CD4-positive, CD25-positive, alpha-beta regulatory T cell (primary cell): ENCODE results near the gene CLDN7. TPM values are rescaled to one million over a fixed set of nuclear protein-coding genes. Genes with fewer than 3 reads are reported as not detected.

ENCODE experiments used
- ATAC-seq, 2 donors: fragments of 150-1000 bp; cut with Tn5 transposase; one replicate each; pipeline ENCODE4 v1.10.0; 2021; ENCODE audit warnings: low read depth in 2 of 2, moderate number of reproducible peaks in 2 of 2, moderate library complexity in 1 of 2
- DNase-seq, 3 donors: peaks; one replicate each; pipeline versions ENCODE4 v3.0.0 to v3.0.0-alpha.2; 2012 to 2022; ENCODE audit warnings: mixed read lengths in 1 of 3
- H3K27ac ChIP-seq: one replicate; pipeline ENCODE4 v1.7.0; 2013; ENCODE audit warnings: mild to moderate bottlenecking, low read length; ENCODE audit not compliant: insufficient read depth, poor library complexity, severe bottlenecking
- H3K27me3 ChIP-seq: one replicate; pipeline ENCODE4 v1.7.0; 2013; ENCODE audit warnings: low read length; ENCODE audit not compliant: control insufficient read depth, insufficient read depth
- H3K36me3 ChIP-seq: one replicate; pipeline ENCODE4 v1.7.0; 2013; ENCODE audit warnings: mild to moderate bottlenecking, low read length, moderate library complexity; ENCODE audit not compliant: control insufficient read depth, insufficient read depth
- H3K4me1 ChIP-seq: 2 replicates; pipeline ENCODE4 v1.7.0; 2013; ENCODE audit warnings: mild to moderate bottlenecking, low read length; ENCODE audit not compliant: insufficient read depth, control insufficient read depth, poor library complexity, severe bottlenecking
- H3K4me3 ChIP-seq: one replicate; pipeline ENCODE4 v1.7.0; 2013; ENCODE audit warnings: low read depth, mild to moderate bottlenecking, low read length, moderate library complexity
- H3K9me3 ChIP-seq, 2 experiments: 1 replicate in 1 of 2; 2 replicates in 1 of 2; pipeline ENCODE4 v1.7.0; 2013; ENCODE audit warnings: low read length in 2 of 2, mild to moderate bottlenecking in 1 of 2, moderate library complexity in 1 of 2; ENCODE audit not compliant: control insufficient read depth in 2 of 2
- H3K27ac Mint-ChIP-seq, 3 donors: one replicate each; pipeline ENCODE4 v1.8.0; 2020 to 2022; ENCODE audit warnings: mild to moderate bottlenecking in 3 of 3, mixed read lengths in 3 of 3, moderate library complexity in 2 of 3
- H3K27me3 Mint-ChIP-seq: one replicate; pipeline ENCODE4 v1.8.0; 2022; ENCODE audit warnings: mild to moderate bottlenecking, mixed read lengths
- H3K36me3 Mint-ChIP-seq: one replicate; pipeline ENCODE4 v1.8.0; 2020; ENCODE audit warnings: mixed read lengths
- H3K4me1 Mint-ChIP-seq, 4 donors: one replicate each; pipeline ENCODE4 v1.8.0; 2020 to 2022; ENCODE audit warnings: mixed read lengths in 4 of 4, mild to moderate bottlenecking in 1 of 4
- H3K4me3 Mint-ChIP-seq, 4 donors: one replicate each; pipeline ENCODE4 v1.8.0; 2020 to 2022; ENCODE audit warnings: mild to moderate bottlenecking in 4 of 4, mixed read lengths in 4 of 4, moderate library complexity in 3 of 4
- H3K9me3 Mint-ChIP-seq, 7 donors: one replicate each; pipeline ENCODE4 v1.8.0; 2020 to 2022; ENCODE audit warnings: mixed read lengths in 7 of 7, mild to moderate bottlenecking in 3 of 7, moderate library complexity in 2 of 7
- polyA plus RNA-seq, 4 donors: library from polyadenylated mRNA; unstranded; fragments of 300-500 nt; fragmentation: Illumina TruSeq; gene quantifications; one replicate each; pipeline ENCODE4 v1.2.3, GENCODE V29; 2021
- total RNA-seq: library from RNA; stranded (reverse); gene quantifications from one replicate; pipeline ENCODE4 v1.2.3, GENCODE V29; 2022

CLDN7 gene
- total and polyA plus RNA-seq, 5 donors from 2014 or later: 0.55 to 2.0 (median 1.3) TPM; not detected in 1

DNA sequence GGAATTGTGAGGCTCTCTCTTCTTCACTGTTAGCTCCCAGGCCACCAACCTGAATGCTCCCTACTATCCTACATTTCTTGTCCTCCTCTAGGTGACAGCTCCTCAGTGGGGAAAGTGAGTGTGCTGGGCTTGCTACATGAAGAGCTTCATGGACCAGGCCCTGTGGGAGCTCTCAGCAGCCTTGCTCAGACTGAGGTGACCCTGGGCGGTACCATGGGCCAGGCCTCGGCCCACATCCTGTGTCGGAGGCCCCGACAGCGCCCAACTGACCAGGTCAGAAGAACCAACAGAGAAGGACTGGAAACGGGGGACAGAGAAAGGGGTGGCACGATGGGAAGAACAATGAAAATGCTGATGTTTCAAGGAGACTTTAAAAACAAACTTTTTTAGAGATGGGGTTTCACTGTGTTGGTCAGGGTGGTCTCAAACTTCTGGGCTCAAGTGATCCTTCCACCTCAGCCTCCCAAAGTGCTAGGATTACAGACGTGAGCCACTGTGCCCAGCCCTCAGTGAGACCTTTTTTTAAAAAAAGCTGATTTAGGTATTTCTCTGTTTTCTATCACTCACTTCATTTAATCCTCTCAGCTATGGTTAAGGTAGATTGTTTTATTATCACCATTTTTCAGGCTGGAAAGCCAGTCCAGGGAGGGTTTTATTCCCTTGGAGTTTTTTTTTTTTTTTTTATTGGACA lies 5.4 kb downstream of the CLDN7 start:
- no peaks in the 10 kb centered on the region for H3K9me3 ChIP-seq
- Mint-ChIP-seq H3K36me3 (peaks cover 11% of the 10 kb centered on the region), H3K9me3 (no peaks in the 10 kb centered on the region), H3K4me3 (peak overlapping the region in 1 of 4 donors; percentile 69), H3K4me1 (peaks cover 11 to 25% (median 13%) of the 10 kb centered on the region in 4 donors), H3K27me3 (peaks cover 3% of the 10 kb centered on the region), H3K27ac (peak overlapping the region in 1 of 3 donors; percentile 93)
- no peak for DNase-seq
- no peak overlapping the region for H3K4me3 ChIP-seq
- no peaks in the 10 kb centered on the region for H3K27me3 ChIP-seq
- H3K4me1 ChIP-seq: peaks cover 29% of the 10 kb centered on the region
- no peak overlapping the region for H3K27ac ChIP-seq
- ATAC-seq: no peak
- peaks cover 19% of the 10 kb centered on the region for H3K36me3 ChIP-seq

DNA sequence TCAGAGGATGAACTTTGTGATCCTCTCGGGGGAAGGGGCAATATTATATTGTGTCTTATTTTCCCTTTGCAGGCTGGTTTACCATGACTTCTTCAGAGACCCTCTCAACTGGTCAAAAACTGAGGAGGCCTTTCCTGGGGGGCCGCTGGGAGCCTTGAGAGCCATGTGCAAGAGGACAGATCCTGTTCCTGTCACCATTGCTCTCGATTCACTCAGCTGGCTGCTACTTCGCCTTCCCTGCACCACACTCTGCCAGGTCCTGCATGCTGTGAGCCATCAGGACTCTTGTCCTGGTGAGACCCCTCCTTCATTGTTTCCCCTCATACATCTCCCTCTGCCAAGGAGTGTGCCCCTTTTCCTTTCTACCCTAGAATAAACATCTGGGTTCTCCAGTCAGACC lies 7.8 kb downstream of the CLDN7 start:
- H3K36me3 ChIP-seq: peaks cover 19% of the 10 kb centered on the region
- H3K4me3 Mint-ChIP-seq: peak overlapping the region in 2 of 4 donors; percentile 74 to 83

DNA sequence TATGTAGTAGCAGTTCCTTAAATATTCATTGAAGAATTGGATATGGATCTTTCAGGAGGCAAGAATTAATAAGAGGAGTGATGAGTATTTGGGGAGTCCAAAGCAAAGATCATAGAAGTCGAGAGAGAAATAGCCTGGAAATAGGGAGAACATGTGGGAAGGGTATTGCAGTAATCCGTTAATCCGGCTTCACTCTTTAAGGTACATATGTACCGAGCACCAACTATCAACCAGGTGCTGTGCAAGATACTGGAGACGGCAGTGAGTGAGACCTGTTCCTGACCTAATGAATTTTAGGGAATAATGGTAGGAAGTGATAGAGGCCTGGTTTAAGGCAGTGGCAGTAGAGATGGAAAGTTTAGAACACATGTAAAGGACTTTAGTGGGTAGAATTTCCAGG lies 9.2 kb downstream of the CLDN7 start:
- DNase-seq (no peak), ATAC-seq (no peak)
- H3K4me3 ChIP-seq: peak overlapping the region; percentile 77
- Mint-ChIP-seq H3K36me3 (peaks cover 11% of the 10 kb centered on the region), H3K27ac (peak overlapping the region; percentile 99 to 100 (median 99)), H3K4me1 (peaks cover 11 to 45% (median 31%) of the 10 kb centered on the region in 4 donors), H3K27me3 (no peaks in the 10 kb centered on the region), H3K9me3 (no peaks in the 10 kb centered on the region), H3K4me3 (peak overlapping the region; percentile 95 to 96 (median 96))
- no peaks in the 10 kb centered on the region for H3K27me3 ChIP-seq
- H3K36me3 ChIP-seq: peaks cover 13% of the 10 kb centered on the region
- H3K27ac ChIP-seq: peak overlapping the region; percentile 100
- no peaks in the 10 kb centered on the region for H3K9me3 ChIP-seq
- H3K4me1 ChIP-seq: peaks cover 41% of the 10 kb centered on the region

More for the DNA sequence above, 7.8 kb downstream of the CLDN7 start:
- Histone ChIP-seq H3K4me1 (peaks cover 30% of the 10 kb centered on the region), H3K27ac (no peak overlapping the region), H3K4me3 (no peak overlapping the region), H3K27me3 (no peaks in the 10 kb centered on the region), H3K9me3 (no peaks in the 10 kb centered on the region)
- no peak for ATAC-seq
- no peaks in the 10 kb centered on the region for H3K27me3 Mint-ChIP-seq
- DNase-seq: no peak
- H3K36me3 Mint-ChIP-seq: peaks cover 11% of the 10 kb centered on the region
- no peaks in the 10 kb centered on the region for H3K9me3 Mint-ChIP-seq
- peak overlapping the region in 1 of 3 donors; percentile 74 for H3K27ac Mint-ChIP-seq
- H3K4me1 Mint-ChIP-seq: peaks cover 11 to 33% (median 23%) of the 10 kb centered on the region in 4 donors

DNA sequence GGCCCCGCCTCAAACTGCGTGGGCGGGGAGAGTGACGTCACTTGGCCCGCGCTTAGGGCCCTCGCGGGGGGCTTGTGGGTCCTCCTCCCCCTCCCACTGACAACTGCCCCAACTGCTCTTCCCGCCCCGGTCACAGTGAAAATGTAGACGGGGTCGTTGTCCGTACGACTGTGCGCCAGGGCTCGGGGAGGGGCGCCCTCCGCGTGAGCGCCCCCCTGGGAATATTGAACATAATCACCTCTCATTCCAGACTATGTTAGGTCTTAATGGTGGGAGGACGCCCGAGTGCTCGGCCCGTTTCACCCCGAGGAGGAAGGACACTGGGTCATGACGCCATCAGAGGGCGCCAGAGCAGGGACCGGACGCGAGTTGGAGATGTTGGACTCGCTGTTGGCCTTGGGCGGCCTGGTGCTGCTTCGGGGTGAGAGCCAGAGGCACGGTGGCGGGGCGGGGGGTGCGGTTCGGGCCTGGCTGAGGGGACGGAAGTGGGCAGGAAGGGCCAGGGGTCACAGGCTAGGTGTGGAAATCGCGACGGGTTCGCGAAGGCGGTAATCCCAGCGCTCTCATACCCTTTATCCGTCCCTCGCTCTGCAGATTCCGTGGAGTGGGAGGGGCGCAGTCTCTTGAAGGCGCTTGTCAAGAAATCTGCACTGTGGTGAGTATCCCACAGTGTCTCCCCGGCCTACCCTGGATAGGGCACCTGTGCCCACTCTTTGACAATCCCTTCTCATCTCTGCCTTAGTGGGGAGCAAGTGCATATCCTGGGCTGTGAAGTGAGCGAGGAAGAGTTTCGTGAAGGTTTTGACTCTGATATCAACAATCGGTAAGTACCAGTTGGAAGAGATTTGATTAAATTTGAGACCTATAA lies 9.9 kb downstream of the CLDN7 start, which contains the start of gene ELP5:
ELP5 (plus strand) TSS at position 40 of the 868 bp plus-strand sequence; CDS start at position 376, 336 bp downstream.
- H3K4me1 Mint-ChIP-seq: peaks cover 11 to 45% (median 31%) of the 10 kb centered on the region in 4 donors
- Histone ChIP-seq H3K27ac (peak within 1 kb of the TSS; percentile 100), H3K36me3 (peaks cover 12% of the 10 kb centered on the region), H3K4me3 (peak within 1 kb of the TSS; percentile 77), H3K27me3 (no peaks in the 10 kb centered on the region), H3K9me3 (no peaks in the 10 kb centered on the region), H3K4me1 (peaks cover 41% of the 10 kb centered on the region)
- H3K9me3 Mint-ChIP-seq: no peaks in the 10 kb centered on the region
- peak within 1 kb of the TSS; percentile 99 to 100 (median 99) for H3K27ac Mint-ChIP-seq
- ATAC-seq: peak; percentile 33 to 48
- DNase-seq: peak; percentile 82 to 92 (median 86)
- peaks cover 11% of the 10 kb centered on the region for H3K36me3 Mint-ChIP-seq
- peak within 1 kb of the TSS; percentile 95 to 97 (median 96) for H3K4me3 Mint-ChIP-seq
- H3K27me3 Mint-ChIP-seq: no peaks in the 10 kb centered on the region

DNA sequence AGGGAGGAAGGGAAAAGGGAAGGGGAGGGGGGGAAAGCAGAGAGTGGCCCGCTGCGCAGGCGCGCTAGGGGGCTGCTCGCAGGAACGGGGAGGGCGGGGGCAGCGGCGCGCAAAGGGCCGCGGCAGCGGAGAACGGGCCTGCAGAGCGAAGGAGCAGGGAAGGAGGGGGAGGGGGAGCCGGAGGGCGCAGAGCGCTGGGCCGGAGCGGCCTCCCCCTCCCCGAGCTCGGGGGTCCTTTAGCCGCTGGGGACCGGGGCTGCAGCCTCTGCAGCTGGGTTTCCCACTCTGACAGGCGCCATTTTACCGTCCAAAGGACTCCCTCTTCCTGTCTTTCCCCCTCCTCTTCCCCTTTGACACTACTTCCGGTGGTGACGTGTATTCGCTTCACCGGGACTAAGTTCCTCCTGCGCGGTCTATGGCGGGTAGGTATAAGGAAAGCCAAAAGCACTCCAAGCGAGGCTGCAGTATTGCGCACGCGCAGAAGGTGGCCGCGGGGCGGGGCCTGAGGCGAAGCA lies 10.6 kb downstream of the CLDN7 start, which contains the start of gene CTDNEP1:
CTDNEP1 (minus strand) TSS at position 74 of the 515 bp plus-strand sequence. CDS start 438 bp downstream, outside the sequence.
- H3K9me3 ChIP-seq: no peaks in the 10 kb centered on the region
- Mint-ChIP-seq H3K4me3 (peak within 1 kb of the TSS; percentile 95 to 97 (median 96)), H3K36me3 (peaks cover 9% of the 10 kb centered on the region), H3K27ac (peak within 1 kb of the TSS; percentile 99 to 100 (median 99)), H3K27me3 (no peaks in the 10 kb centered on the region), H3K9me3 (no peaks in the 10 kb centered on the region), H3K4me1 (peaks cover 11 to 50% (median 34%) of the 10 kb centered on the region in 4 donors)
- peaks cover 13% of the 10 kb centered on the region for H3K36me3 ChIP-seq
- ATAC-seq: peak; percentile 92 to 94
- H3K4me1 ChIP-seq: peaks cover 41% of the 10 kb centered on the region
- H3K4me3 ChIP-seq: peak within 1 kb of the TSS; percentile 77
- H3K27ac ChIP-seq: peak within 1 kb of the TSS; percentile 100
- no peaks in the 10 kb centered on the region for H3K27me3 ChIP-seq
- DNase-seq: peak; percentile 98 to 99 (median 99)

DNA sequence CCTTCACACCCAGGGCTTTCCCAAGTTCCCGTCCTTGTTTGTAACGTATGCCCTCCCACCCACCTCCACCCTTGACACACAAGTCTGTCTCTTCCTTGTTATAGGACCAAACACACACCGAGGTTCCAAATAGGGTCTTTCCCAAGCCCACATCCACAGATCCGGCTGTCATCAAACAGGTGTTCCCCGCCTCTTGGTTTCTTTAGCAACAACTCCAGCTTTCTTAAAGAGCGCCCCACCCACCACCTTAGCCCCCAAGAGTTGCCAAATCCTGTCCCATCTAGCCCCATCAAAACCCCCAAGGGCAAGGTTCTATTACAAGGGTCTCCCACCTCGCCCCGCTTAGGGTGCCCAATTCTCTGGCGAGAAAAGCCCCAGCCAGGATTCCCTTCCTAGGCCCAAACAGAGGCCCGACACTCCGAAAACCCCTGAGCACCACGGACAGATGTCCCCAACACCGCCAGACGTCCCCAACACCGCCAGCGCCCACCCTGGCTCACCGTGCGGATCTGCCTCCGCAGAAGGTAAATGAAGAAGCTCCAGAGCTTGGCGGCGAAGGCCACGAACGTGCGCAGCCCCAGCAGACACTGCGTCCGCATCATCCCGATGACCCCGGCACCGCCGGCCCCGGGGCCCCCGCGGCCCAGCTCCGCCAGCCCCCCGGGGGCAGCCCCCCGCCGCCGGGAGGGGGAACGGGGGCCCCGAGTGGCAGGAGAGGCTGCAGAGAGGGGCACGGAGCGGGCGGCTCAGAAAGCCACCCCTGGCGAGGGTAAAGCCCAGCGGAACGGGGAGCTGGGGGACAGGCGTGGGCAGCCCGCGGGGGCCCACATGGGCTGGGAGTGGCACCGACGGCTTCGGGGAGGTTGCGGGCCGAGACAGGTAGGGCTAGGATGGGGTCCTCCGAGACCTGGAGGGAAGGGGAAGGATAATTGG lies 11.3 kb downstream of the CLDN7 start:
- peak overlapping the region; percentile 90 to 96 (median 91) for H3K27ac Mint-ChIP-seq

More for the DNA sequence above, 11.3 kb downstream of the CLDN7 start:
- no peaks in the 10 kb centered on the region for H3K9me3 Mint-ChIP-seq
- peak overlapping the region; percentile 77 for H3K4me3 ChIP-seq
- peaks cover 12% of the 10 kb centered on the region for H3K36me3 Mint-ChIP-seq
- H3K27me3 Mint-ChIP-seq: no peaks in the 10 kb centered on the region
- peak overlapping the region; percentile 100 for H3K27ac ChIP-seq
- H3K4me1 Mint-ChIP-seq: peaks cover 11 to 54% (median 38%) of the 10 kb centered on the region in 4 donors
- no peaks in the 10 kb centered on the region for H3K9me3 ChIP-seq
- peaks cover 17% of the 10 kb centered on the region for H3K36me3 ChIP-seq
- DNase-seq (no peak), ATAC-seq (no peak)
- H3K4me1 ChIP-seq: peaks cover 41% of the 10 kb centered on the region
- H3K27me3 ChIP-seq: no peaks in the 10 kb centered on the region
- peak overlapping the region; percentile 89 to 97 (median 96) for H3K4me3 Mint-ChIP-seq
